K562 (cell line): Measurements from ENCODE around the gene ACTL10. TPM values are rescaled to one million over a fixed set of nuclear protein-coding genes. Genes with fewer than 3 reads are reported as not detected.
A peak's percentile ranks its signal among the peaks of the same experiment; 100 is the strongest.

Source experiments
- FOXO4 ChIP-seq: fragments of 450-650 bp; formaldehyde crosslinking; IDR thresholded peaks from 2 replicates; pipeline ENCODE4 v1.4.0; 2020; ENCODE audit warnings: mild to moderate bottlenecking, moderate library complexity
- KAT8 ChIP-seq: fragments of 450-650 bp; IDR thresholded peaks from 2 replicates; pipeline ENCODE4 v1.6.1; 2016; ENCODE audit warnings: low read depth, mild to moderate bottlenecking
- MITF ChIP-seq: IDR thresholded peaks from 2 replicates; pipeline ENCODE4 v1.6.1; 2014; ENCODE audit warnings: antibody characterized with exemption
- NCOA4 ChIP-seq: fragments of 450-650 bp; IDR thresholded peaks from 2 replicates; pipeline ENCODE4 v1.6.1; 2018; ENCODE audit warnings: mild to moderate bottlenecking; ENCODE audit not compliant: partially characterized antibody
- SMARCB1 ChIP-seq: IDR thresholded peaks from 2 replicates; pipeline ENCODE4 v1.6.1; 2011; ENCODE audit warnings: improper control_type of control experiment, low read depth; ENCODE audit not compliant: insufficient read length
- TFAP4 ChIP-seq: sonication (generic); formaldehyde crosslinking; IDR thresholded peaks from 2 replicates; pipeline ENCODE4 v1.8.0; 2022; ENCODE audit warnings: missing genetic modification reagents, mild to moderate bottlenecking, moderate library complexity, borderline replicate concordance
- ZBTB49 ChIP-seq: sonication (generic); formaldehyde crosslinking; IDR thresholded peaks from 2 replicates; pipeline ENCODE4 v1.8.0; 2022; ENCODE audit warnings: missing genetic modification reagents, mild to moderate bottlenecking, borderline replicate concordance
- ZNF280A ChIP-seq: fragments of 450-650 bp; IDR thresholded peaks from 2 replicates; pipeline ENCODE4 v1.6.1; 2018; ENCODE audit warnings: mild to moderate bottlenecking, low read depth; ENCODE audit not compliant: partially characterized antibody
- ZNF324 ChIP-seq: fragments of 250-450 bp; sonication (Bioruptor Pico); IDR thresholded peaks from 2 replicates; pipeline ENCODE4 v1.4.0; 2020; ENCODE audit warnings: mild to moderate bottlenecking
- ZNF354B ChIP-seq: fragments of 250-450 bp; sonication (Bioruptor Pico); IDR thresholded peaks from 2 replicates; pipeline ENCODE4 v1.4.0; 2020
- ZNF41 ChIP-seq: fragments of 250-450 bp; sonication (Bioruptor Pico); conservative IDR thresholded peaks from 2 replicates; pipeline ENCODE4 v1.4.0; 2020; ENCODE audit warnings: mild to moderate bottlenecking
- ZNF696 ChIP-seq: fragments of 250-450 bp; sonication (Bioruptor Pico); conservative IDR thresholded peaks from 2 replicates; pipeline ENCODE4 v1.4.0; 2020; ENCODE audit warnings: mild to moderate bottlenecking, moderate library complexity
- polyA plus RNA-seq, 8 experiments: library from polyadenylated mRNA; depleted of rRNA in 4 of 8; stranded (reverse) in 5 of 8; unstranded in 3 of 8; fragments of >200 nt; fragmentation: Nextera tagmentation in 2 of 8; fragmentation: Illumina TruSeq in 1 of 8; extraction: Ambion mirVana in 2 of 8; extraction: Trizol in 1 of 8; gene quantifications; 2 replicates each; pipeline versions ENCODE4 v1.2.1 to v1.2.3, GENCODE V29; 2011 to 2014; ENCODE audit warnings: inconsistent platforms in 1 of 8, missing spikeins in 1 of 8
- total RNA-seq, 7 experiments: library from RNA; depleted of rRNA in 6 of 7; stranded (reverse); fragments of >200 nt in 6 of 7; fragmentation: Illumina TruSeq in 2 of 7; extraction: Trizol in 2 of 7; gene quantifications; 2 replicates each; pipeline versions ENCODE4 v1.2.1 to v1.2.3, GENCODE V29; 2011 to 2021; ENCODE audit warnings: low replicate concordance in 1 of 7

Gene ACTL10
- total and polyA plus RNA-seq, 9 of the 15 experiments (the other 6 are each of a cell fraction or from before 2014, with no cell fraction given), result 0.07 to 0.14 TPM; not detected in 7

- TF ChIP-seq ZBTB49 (CRISPR knock-in tag) (no peak), MITF (no peak), ZNF354B (no peak), NCOA4 (no peak), TFAP4 (CRISPR knock-in tag) (peak; percentile 76; the same call in 1 of the 2 replicates), KAT8 (no peak), ZNF280A (no peak), ZNF324 (CRISPR knock-in tag) (no peak), SMARCB1 (no peak), ZNF696 (CRISPR knock-in tag) (no peak), FOXO4 (CRISPR knock-in tag) (no peak), ZNF41 (CRISPR knock-in tag) (no peak)
Measured at GRCh38 chr20:33666293-33667244, at the start of gene ACTL10 (continued).
